Thoracic aorta endothelial cell (primary cell): ENCODE data around the gene CDK5RAP2. TPM values are rescaled to one million over a fixed set of nuclear protein-coding genes. Genes with fewer than 3 reads are reported as not detected.

ENCODE experiments used
- total RNA-seq: library from RNA; depleted of rRNA; stranded (reverse); fragments of >200 nt; gene quantifications from 2 replicates; pipeline ENCODE4 v1.2.3, GENCODE V29; 2012

CDK5RAP2 gene
- 35.3 and 35.5 TPM in 2 replicates for total RNA-seq

GRCh38 chr9:120580051-120580896 lies at the start of gene CDK5RAP2:
Gene CDK5RAP2, minus strand, starts transcription at chr9:120580167. Its CDS starts 189 bp downstream, at chr9:120579978.

Other genes starting within 250 kb of the CDK5RAP2 start
- 24.3 and 40.0 TPM in 2 replicates for gene MEGF9, start 134.3 kb upstream of the CDK5RAP2 start, total RNA-seq
- 59.6 and 60.2 TPM in 2 replicates for gene FBXW2, start 213.2 kb upstream of the CDK5RAP2 start, total RNA-seq